ENCODE results near the gene SEPTIN5.

SEPTIN5 gene

DNA sequence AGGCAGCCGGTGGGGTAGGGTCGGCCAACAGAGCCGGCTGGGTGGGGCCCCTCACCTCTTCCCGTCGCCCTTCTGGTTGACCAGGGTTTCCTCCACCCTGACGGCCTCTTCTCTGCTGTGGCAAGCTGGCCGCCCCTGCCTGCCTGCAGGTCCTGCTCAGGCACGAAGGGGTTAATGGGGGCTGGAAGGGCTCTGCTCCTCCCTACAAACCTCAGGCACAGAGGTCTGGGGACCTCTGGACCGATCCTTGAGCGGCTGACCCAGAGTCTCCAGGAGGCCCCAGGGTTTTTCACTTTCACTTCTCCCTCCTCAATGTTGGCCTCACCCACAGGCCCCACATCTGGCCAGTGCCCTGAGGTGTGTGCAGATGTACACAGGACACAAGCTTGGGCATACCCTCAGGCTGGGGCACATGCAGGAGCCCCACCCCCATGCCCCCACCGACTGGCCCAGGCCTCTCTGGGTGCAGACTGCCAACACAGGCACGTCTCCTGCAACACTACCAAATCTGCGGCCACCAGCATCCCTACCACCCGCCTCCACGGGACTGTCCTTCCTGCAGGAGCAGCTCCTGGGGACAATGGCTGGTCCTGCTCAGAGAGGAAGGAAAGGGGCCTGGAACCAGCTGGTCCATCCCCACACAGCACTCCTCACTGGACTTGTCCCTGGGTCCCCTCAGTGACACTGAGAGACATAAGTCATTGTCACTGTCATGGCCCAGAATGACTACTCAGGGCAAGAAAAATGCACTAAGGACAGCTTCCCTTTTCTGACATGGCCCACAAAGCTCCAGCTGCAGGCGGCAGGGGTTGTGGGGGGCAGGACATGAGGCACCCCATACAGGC, 43.1 kb downstream of the SEPTIN5 start:
- no peak for DNase-seq (ENCODE audit: low read depth)
- H3K4me3 ChIP-seq (ENCODE audit: control insufficient read depth, low read depth, low read length): no peak overlapping the region
- TF ChIP-seq, protein P1, sequence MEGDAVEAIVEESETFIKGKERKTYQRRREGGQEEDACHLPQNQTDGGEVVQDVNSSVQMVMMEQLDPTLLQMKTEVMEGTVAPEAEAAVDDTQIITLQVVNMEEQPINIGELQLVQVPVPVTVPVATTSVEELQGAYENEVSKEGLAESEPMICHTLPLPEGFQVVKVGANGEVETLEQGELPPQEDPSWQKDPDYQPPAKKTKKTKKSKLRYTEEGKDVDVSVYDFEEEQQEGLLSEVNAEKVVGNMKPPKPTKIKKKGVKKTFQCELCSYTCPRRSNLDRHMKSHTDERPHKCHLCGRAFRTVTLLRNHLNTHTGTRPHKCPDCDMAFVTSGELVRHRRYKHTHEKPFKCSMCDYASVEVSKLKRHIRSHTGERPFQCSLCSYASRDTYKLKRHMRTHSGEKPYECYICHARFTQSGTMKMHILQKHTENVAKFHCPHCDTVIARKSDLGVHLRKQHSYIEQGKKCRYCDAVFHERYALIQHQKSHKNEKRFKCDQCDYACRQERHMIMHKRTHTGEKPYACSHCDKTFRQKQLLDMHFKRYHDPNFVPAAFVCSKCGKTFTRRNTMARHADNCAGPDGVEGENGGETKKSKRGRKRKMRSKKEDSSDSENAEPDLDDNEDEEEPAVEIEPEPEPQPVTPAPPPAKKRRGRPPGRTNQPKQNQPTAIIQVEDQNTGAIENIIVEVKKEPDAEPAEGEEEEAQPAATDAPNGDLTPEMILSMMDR (conservative IDR thresholded peaks at IDR 0.05; ENCODE audit: control insufficient read depth, insufficient read depth, low read depth, low read length): no peak

DNA sequence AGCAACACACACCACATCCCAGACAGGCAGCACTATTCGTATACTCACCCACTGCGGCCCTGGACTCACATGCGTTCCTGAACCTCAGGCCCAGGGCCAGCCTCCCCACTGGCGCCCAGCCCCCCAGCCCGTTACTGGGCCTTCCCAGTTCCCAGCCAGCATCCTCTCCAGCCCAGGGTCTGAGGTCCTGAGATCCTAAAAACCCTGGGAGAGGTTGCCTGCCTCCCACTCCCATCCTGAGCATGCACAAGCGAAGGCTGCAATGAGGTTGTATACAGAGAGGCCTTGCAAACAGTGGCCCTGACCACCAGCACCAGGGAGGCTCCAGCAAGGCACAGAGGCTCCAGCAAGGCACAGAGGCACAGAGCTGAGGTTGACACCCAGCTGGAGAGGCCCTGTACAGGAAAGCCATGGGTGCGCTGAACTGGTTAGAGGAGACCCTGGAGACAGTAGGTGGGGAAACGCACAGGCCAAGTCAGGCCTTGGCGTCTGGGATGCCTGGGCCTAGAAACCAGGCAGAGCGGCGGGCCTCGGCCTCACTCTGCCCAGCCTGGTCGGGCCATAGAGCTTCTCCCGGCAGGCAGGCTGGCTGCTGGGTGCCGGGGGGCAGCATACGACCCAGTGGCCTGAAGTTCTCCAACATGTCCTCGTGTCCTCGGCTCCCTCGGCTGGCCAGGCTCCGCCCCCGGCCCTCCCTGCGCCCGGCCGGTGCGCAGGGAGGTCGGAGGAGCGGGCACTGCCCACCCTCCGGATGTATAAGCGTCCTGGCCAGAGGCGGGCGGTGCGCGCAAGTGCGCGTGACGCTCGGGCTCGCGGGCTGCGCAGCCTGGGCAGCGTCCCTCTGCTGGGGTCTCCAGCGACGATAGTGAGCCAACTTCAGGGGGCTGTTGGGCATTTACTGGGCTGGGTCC, 43.9 kb downstream of the SEPTIN5 start:
- no peak overlapping the region for H3K4me3 ChIP-seq (ENCODE audit: control insufficient read depth, low read depth, low read length)
- no peak for DNase-seq (ENCODE audit: low read depth)

DNA sequence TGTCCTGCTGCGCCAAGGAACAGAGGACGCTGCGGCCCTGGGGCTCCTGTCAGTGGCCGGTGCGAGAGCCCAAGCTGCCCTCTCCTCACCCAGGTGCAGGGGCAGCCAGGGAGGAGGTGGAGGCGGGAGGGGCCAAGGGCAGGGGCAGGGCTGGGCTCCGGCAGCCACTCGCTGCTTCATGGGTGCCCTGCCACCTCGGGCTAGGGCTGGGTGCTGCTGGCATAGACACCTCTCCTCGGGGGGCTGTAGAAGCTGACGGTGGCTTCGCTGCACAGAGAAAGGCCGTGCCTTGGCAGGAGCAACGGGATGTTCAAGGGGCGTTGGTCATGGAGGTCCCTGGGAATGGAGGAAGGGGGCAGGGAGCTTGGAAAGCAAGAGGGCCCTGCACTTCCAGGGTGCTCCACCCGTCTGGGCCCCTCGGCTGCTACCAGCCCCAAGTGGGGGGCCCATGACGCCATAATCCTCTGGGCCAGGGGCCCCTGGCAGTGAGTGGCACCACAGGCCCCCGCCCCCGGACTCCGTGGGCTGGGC, 44.7 kb downstream of the SEPTIN5 start:
- DNase-seq (ENCODE audit: low read depth): no peak
- TF ChIP-seq, protein P1 (conservative IDR thresholded peaks at IDR 0.05; ENCODE audit: control insufficient read depth, insufficient read depth, low read depth, low read length): no peak
- no peak overlapping the region for H3K4me3 ChIP-seq (ENCODE audit: control insufficient read depth, low read depth, low read length)

More for the DNA sequence above, 43.9 kb downstream of the SEPTIN5 start:
- TF ChIP-seq, protein P1 (conservative IDR thresholded peaks at IDR 0.05; ENCODE audit: control insufficient read depth, insufficient read depth, low read depth, low read length): no peak

DNA sequence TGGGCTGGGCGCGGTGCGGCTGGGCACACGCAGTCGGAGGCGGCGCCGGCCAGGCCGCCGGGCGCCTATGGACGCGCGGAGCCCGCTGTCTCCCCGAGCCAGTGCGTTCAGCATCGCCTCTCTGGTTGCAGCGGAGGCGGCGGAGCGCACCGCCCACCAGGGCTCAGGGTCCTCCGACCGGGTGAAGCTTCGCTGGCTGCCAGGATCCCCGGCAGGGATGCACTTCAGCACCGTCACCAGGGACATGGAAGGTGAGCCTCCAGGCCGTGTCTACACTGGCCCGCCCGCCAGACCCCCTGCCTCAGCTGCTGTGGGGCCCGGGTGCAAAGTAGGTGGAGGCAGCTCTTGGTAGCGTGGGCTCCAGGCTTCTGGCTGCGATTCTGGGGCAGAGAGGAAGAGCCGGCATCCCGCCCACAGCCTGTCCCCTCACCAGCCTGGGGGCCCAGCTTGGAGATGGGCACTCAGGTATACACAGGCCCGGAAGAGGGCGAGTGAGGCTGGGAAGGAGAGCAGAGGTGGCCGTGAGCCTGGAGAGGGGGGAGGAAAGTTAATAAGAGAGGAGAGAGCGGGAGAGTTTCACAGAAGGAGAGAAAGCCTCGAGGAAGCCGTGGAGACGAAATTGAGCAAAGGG, 45.2 kb downstream of the SEPTIN5 start:
- TF ChIP-seq, protein P1 (conservative IDR thresholded peaks at IDR 0.05; ENCODE audit: control insufficient read depth, insufficient read depth, low read depth, low read length): no peak
- peak overlapping the region; percentile 21 for H3K4me3 ChIP-seq (ENCODE audit: control insufficient read depth, low read depth, low read length)
- DNase-seq (ENCODE audit: low read depth): no peak

DNA sequence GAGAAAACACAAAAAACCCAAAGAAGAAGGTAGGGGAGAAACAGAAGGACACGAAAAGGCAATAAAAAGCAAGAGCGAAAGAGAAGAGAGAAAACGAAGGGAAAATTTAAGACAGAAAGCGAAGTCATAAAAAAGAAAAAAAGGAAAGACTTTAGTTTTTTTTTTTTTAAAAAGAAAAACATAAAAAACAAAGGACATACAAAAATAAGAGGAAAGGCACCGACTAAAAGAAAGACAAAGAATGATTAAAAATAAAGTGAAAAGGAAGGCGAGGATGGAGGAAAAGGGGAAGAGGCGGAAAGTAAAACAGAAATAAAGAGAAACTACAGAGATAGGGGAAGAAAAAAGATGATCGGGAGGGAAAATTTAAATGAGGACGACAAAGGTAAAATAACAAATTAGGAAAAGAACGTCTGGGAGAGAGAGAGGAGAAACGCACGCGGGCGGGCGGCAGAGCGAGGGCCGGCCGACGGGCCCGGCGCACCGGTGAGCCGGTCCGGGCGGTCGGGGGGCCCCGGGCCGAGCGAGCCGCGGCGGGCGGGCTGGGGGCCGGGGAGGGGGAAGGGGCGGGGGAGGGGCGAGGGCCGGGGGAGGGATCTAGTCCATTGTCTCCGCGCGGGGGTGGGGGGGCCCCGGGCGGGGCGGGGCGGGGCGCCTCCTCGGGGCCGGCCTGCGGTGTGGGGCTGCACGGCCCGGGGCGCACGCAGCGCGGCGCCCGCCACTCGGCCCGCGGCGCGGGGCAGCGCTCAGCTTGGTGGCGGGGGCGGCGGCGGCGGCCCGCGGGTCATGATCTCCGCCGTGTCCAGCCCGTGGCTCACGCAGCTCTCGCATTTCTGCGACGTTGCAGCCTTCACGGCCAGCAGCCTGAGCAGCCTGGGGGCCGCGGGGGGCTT, 46.0 kb downstream of the SEPTIN5 start, which contains the start of gene TBX1:
TSS of gene TBX1 (plus strand) at position 721 of the 893 bp plus-strand sequence. CDS start at position 787, 66 bp downstream.
- DNase-seq (ENCODE audit: low read depth): no peak
- TF ChIP-seq, protein P1 (conservative IDR thresholded peaks at IDR 0.05; ENCODE audit: control insufficient read depth, insufficient read depth, low read depth, low read length): no peak
- H3K4me3 ChIP-seq (ENCODE audit: control insufficient read depth, low read depth, low read length): peak within 1 kb of the TSS; percentile 37
